PC-3 (cell line): ENCODE data around the gene ZNF700.

Experiments
- CTCF ChIP-seq: fragments of 300-600 bp; sonication (generic); conservative IDR thresholded peaks from 2 replicates; pipeline ENCODE4 v1.5.1; 2017; ENCODE audit warnings: antibody characterized with exemption, low read depth, mild to moderate bottlenecking, low read length
- EZH2 ChIP-seq: fragments of 300-600 bp; sonication (generic); IDR thresholded peaks from one replicate; pipeline ENCODE4 v1.6.1; 2017; ENCODE audit warnings: antibody characterized with exemption, mild to moderate bottlenecking, low read length; ENCODE audit not compliant: unreplicated experiment
- EZH2phosphoT487 ChIP-seq: fragments of 300-600 bp; sonication (generic); IDR thresholded peaks from 2 replicates; pipeline ENCODE4 v1.6.1; 2018; ENCODE audit warnings: mild to moderate bottlenecking, antibody characterized with exemption, low read length, borderline replicate concordance

GRCh38 chr19:11921852-11922495, 2.9 kb upstream of the ZNF700 start:
- TF ChIP-seq EZH2, result no peak
- TF ChIP-seq CTCF, result no peak
- no peak for TF ChIP-seq EZH2phosphoT487
